Measurements from ENCODE around the gene ATP5PD. TPM values are rescaled to one million over a fixed set of nuclear protein-coding genes. Genes with fewer than 3 reads are reported as not detected.
"Not testable (repeated sequence)": the region's sequence is repeated elsewhere in the genome, so short reads cannot be mapped to it uniquely, and the experiment has no call there.

The ATP5PD gene
- total RNA-seq, 6 donors from 2014 or later, result 126 to 198 (median 186) TPM

- WGBS, 2 donors, result 35 to 38% methylated on average over 5 of the region's 5 CpGs
- TF ChIP-seq POLR2AphosphoS5 (IDR thresholded peaks at IDR 0.05) (no peak), EP300 (IDR thresholded peaks at IDR 0.05) (no peak), CTCF (IDR thresholded peaks at IDR 0.05) (no peak), POLR2A (IDR thresholded peaks at IDR 0.05) (no peak)
- Histone ChIP-seq H3K27me3 (no peaks in the 10 kb centered on the region), H3K4me3 (peak overlapping the region in 3 of 4 donors; percentile 82 to 99 (median 93)), H3K4me1 (peaks cover 16 to 33% (median 23%) of the 10 kb centered on the region in 4 donors), H3K9me3 (no peaks in the 10 kb centered on the region), H3K27ac (peak overlapping the region in 2 of 4 donors; percentile 97 to 99), H3K36me3 (peaks cover 2 to 36% (median 14%) of the 10 kb centered on the region in 4 donors)
- ATAC-seq (ENCODE audit: low FRiP score in 2 of 2), result no peak
- no peak for DNase-seq
These were observed 1.6 kb upstream of the ATP5PD start for GRCh38 chr17:75048249-75048878.

- H3K27me3 ChIP-seq, result no peaks in the 10 kb centered on the region
- H3K36me3 ChIP-seq, result peaks cover 1 to 29% (median 7%) of the 10 kb centered on the region in 4 donors
- 2% methylated on average over 11 to 22 of the region's 38 CpGs for WGBS, 2 donors
- H3K4me1 ChIP-seq, result peaks cover 16 to 33% (median 23%) of the 10 kb centered on the region in 4 donors
- DNase-seq (peak; percentile 40 to 91), ATAC-seq (ENCODE audit: low FRiP score in 2 of 2) (no peak)
- H3K4me3 ChIP-seq, result peak overlapping the region; percentile 82 to 99 (median 91)
- TF ChIP-seq POLR2A (IDR thresholded peaks at IDR 0.05) (no peak), EP300 (IDR thresholded peaks at IDR 0.05) (no peak)
- no peaks in the 10 kb centered on the region for H3K9me3 ChIP-seq
- peak overlapping the region; percentile 96 to 99 (median 98) for H3K27ac ChIP-seq
These were observed 779 bp upstream of the ATP5PD start for GRCh38 chr17:75047398-75048098.

GRCh38 chr17:75045946-75046406 is 793 bp downstream of the ATP5PD start:
- H3K27me3 ChIP-seq; ATAC-seq (ENCODE audit: low FRiP score in 2 of 2); H3K9me3 ChIP-seq; DNase-seq: not testable (repeated sequence)
- Histone ChIP-seq H3K36me3 (peaks cover 9 to 35% (median 18%) of the 10 kb centered on the region in 4 donors), H3K4me1 (peaks cover 16 to 33% (median 23%) of the 10 kb centered on the region in 4 donors), H3K4me3 (peak overlapping the region; percentile 89 to 99 (median 94)), H3K27ac (peak overlapping the region; percentile 96 to 99 (median 98))
- 20 to 25% methylated on average over 25 of the region's 25 CpGs for WGBS, 2 donors

GRCh38 chr17:75044716-75045115 is 2.1 kb downstream of the ATP5PD start:
- Histone ChIP-seq H3K4me3 (no peak overlapping the region), H3K4me1 (peaks cover 16 to 33% (median 23%) of the 10 kb centered on the region in 4 donors), H3K36me3 (peaks cover 16 to 35% (median 25%) of the 10 kb centered on the region in 4 donors), H3K27me3 (no peaks in the 10 kb centered on the region), H3K9me3 (no peaks in the 10 kb centered on the region), H3K27ac (no peak overlapping the region)
- 81 to 83% methylated on average over 7 of the region's 7 CpGs for WGBS, 2 donors
- no peak for TF ChIP-seq POLR2A (IDR thresholded peaks at IDR 0.05)
- TF ChIP-seq CTCF (IDR thresholded peaks at IDR 0.05), result no peak
- TF ChIP-seq POLR2AphosphoS5 (IDR thresholded peaks at IDR 0.05), result no peak
- no peak for TF ChIP-seq EP300 (IDR thresholded peaks at IDR 0.05)
- ATAC-seq (ENCODE audit: low FRiP score in 2 of 2) (no peak), DNase-seq (no peak)

- not testable (repeated sequence) for DNase-seq; H3K27ac ChIP-seq; ATAC-seq (ENCODE audit: low FRiP score in 2 of 2); H3K27me3 ChIP-seq; H3K4me3 ChIP-seq; H3K9me3 ChIP-seq
- 76 to 86% methylated on average over 5 of the region's 5 CpGs for WGBS, 2 donors
- Histone ChIP-seq H3K4me1 (peaks cover 16 to 27% (median 18%) of the 10 kb centered on the region in 4 donors), H3K36me3 (peaks cover 18 to 39% (median 32%) of the 10 kb centered on the region in 4 donors)
These were observed 3.0 kb downstream of the ATP5PD start for GRCh38 chr17:75043789-75044188.

- ATAC-seq (ENCODE audit: low FRiP score in 2 of 2), result no peak
- H3K4me1 ChIP-seq, result peaks cover 6 to 13% (median 9%) of the 10 kb centered on the region in 4 donors
- no peaks in the 10 kb centered on the region for H3K27me3 ChIP-seq
- WGBS, 2 donors, result 82 to 86% methylated on average over 11 to 12 of the region's 12 CpGs
- peaks cover 22 to 46% (median 42%) of the 10 kb centered on the region in 4 donors for H3K36me3 ChIP-seq
- no peaks in the 10 kb centered on the region for H3K9me3 ChIP-seq
- TF ChIP-seq CTCF (IDR thresholded peaks at IDR 0.05) (no peak), POLR2A (IDR thresholded peaks at IDR 0.05) (no peak), EP300 (IDR thresholded peaks at IDR 0.05) (no peak), POLR2AphosphoS5 (IDR thresholded peaks at IDR 0.05) (no peak)
- no peak for DNase-seq
- no peak overlapping the region for H3K4me3 ChIP-seq
- H3K27ac ChIP-seq, result no peak overlapping the region
These were observed 5.0 kb downstream of the ATP5PD start for GRCh38 chr17:75041656-75042280.
